WTC11 (cell line): ENCODE results near the gene AUH. TPM values are rescaled to one million over a fixed set of nuclear protein-coding genes. Genes with fewer than 3 reads are reported as not detected.
"Not testable (repeated sequence)": the region's sequence is repeated elsewhere in the genome, so short reads cannot be mapped to it uniquely, and the experiment has no call there.

Experiments used
- ATAC-seq: fragments of 200-7000 bp; cut with Tn5 transposase; 2 replicates; pipeline ENCODE4 v1.10.0; 2021; ENCODE audit warnings: mild to moderate bottlenecking, moderate library complexity
- CTCF ChIA-PET: fragments of 300-600 bp; sonication (Branson Sonifier 250); formaldehyde crosslinking; loops from one replicate; lab custom pipeline; 2021; ENCODE audit warnings: antibody characterized with exemption; lab: Charles Lee
- POLR2A ChIA-PET: fragments of 350-600 bp; sonication (Branson Sonifier 250); formaldehyde crosslinking; loops from one replicate; lab custom pipeline; 2021; ENCODE audit warnings: antibody characterized with exemption; lab: Charles Lee
- DNase-seq: peaks from one replicate; pipeline ENCODE4 v3.0.0; 2021; ENCODE audit warnings: low spot score
- H3K27ac Mint-ChIP-seq: 2 replicates; pipeline ENCODE4 v1.8.0; 2021; ENCODE audit warnings: mixed read lengths
- H3K27me3 Mint-ChIP-seq: 2 replicates; pipeline ENCODE4 v1.8.0; 2021; ENCODE audit warnings: low read depth, mild to moderate bottlenecking, moderate library complexity, mixed read lengths
- H3K36me3 Mint-ChIP-seq: 2 replicates; pipeline ENCODE4 v1.8.0; 2021; ENCODE audit warnings: mixed read lengths
- H3K4me1 Mint-ChIP-seq: 2 replicates; pipeline ENCODE4 v1.8.0; 2022; ENCODE audit warnings: mixed read lengths
- H3K4me3 Mint-ChIP-seq: 2 replicates; pipeline ENCODE4 v1.8.0; 2021; ENCODE audit warnings: mild to moderate bottlenecking, moderate library complexity, mixed read lengths
- H3K9me3 Mint-ChIP-seq: 2 replicates; pipeline ENCODE4 v1.8.0; 2021; ENCODE audit warnings: mixed read lengths
- CREB1 ChIP-seq: sonication (generic); formaldehyde crosslinking; IDR thresholded peaks from 2 replicates; pipeline ENCODE4 v1.8.0; 2023; ENCODE audit warnings: mild to moderate bottlenecking, missing genetic modification reagents
- CREM ChIP-seq: sonication (generic); formaldehyde crosslinking; IDR thresholded peaks from 2 replicates; pipeline ENCODE4 v1.8.1; 2022; ENCODE audit warnings: mild to moderate bottlenecking, missing genetic modification reagents, moderate library complexity
- GABPB1 ChIP-seq: sonication (generic); formaldehyde crosslinking; IDR thresholded peaks from 2 replicates; pipeline ENCODE4 v1.8.1; 2023; ENCODE audit warnings: mild to moderate bottlenecking, missing genetic modification reagents
- GRHL2 ChIP-seq: fragments of 250-450 bp; sonication (Bioruptor Pico); IDR thresholded peaks from 2 replicates; pipeline ENCODE4 v1.8.0; 2022; ENCODE audit warnings: mild to moderate bottlenecking, moderate library complexity; ENCODE audit not compliant: insufficient replicate concordance, severe bottlenecking
- MYBL2 ChIP-seq: sonication (generic); formaldehyde crosslinking; IDR thresholded peaks from 2 replicates; pipeline ENCODE4 v1.8.1; 2023; ENCODE audit warnings: mild to moderate bottlenecking, moderate library complexity, missing genetic modification reagents
- NFYB ChIP-seq: sonication (generic); formaldehyde crosslinking; conservative IDR thresholded peaks from 2 replicates; pipeline ENCODE4 v1.8.0; 2022; ENCODE audit warnings: low read depth, missing genetic modification reagents
- RELA ChIP-seq: sonication (generic); formaldehyde crosslinking; IDR thresholded peaks from 2 replicates; pipeline ENCODE4 v1.8.1; 2022; ENCODE audit warnings: missing genetic modification reagents, mild to moderate bottlenecking, borderline replicate concordance
- RORB ChIP-seq: fragments of 250-450 bp; sonication (Bioruptor Pico); IDR thresholded peaks from 2 replicates; pipeline ENCODE4 v1.9.0; 2021; ENCODE audit warnings: mild to moderate bottlenecking
- ZNF219 ChIP-seq: sonication (generic); formaldehyde crosslinking; IDR thresholded peaks from 2 replicates; pipeline ENCODE4 v1.8.0; 2023; ENCODE audit warnings: missing genetic modification reagents, mild to moderate bottlenecking, borderline replicate concordance
- ZNF317 ChIP-seq: sonication (generic); formaldehyde crosslinking; IDR thresholded peaks from 2 replicates; pipeline ENCODE4 v1.8.1; 2023; ENCODE audit warnings: low read depth, mild to moderate bottlenecking, moderate library complexity, missing genetic modification reagents, borderline replicate concordance
- ZNF396 ChIP-seq: fragments of 250-450 bp; sonication (Bioruptor Pico); IDR thresholded peaks from 2 replicates; pipeline ENCODE4 v1.8.0; 2021; ENCODE audit warnings: mild to moderate bottlenecking, moderate library complexity, borderline replicate concordance
- ZNF671 ChIP-seq: fragments of 250-450 bp; sonication (Bioruptor Pico); IDR thresholded peaks from 2 replicates; pipeline ENCODE4 v1.8.0; 2021; ENCODE audit warnings: mild to moderate bottlenecking
- total RNA-seq: library from RNA; stranded (reverse); gene quantifications from 3 replicates; pipeline ENCODE4 v1.2.3, GENCODE V29; 2021
- TF ChIP-seq, protein P1 (sequence below): sonication (generic); formaldehyde crosslinking; IDR thresholded peaks from 2 replicates; pipeline ENCODE4 v1.8.0; 2022; ENCODE audit warnings: mild to moderate bottlenecking, missing genetic modification reagents
- TF ChIP-seq, protein P2 (sequence below): sonication (generic); formaldehyde crosslinking; IDR thresholded peaks from 2 replicates; pipeline ENCODE4 v1.8.0; 2022; ENCODE audit warnings: missing genetic modification reagents
- TF ChIP-seq, protein P3 (sequence below): fragments of 250-450 bp; sonication (Bioruptor Pico); conservative IDR thresholded peaks from 2 replicates; pipeline ENCODE4 v1.9.0; 2021; ENCODE audit warnings: mild to moderate bottlenecking
- TF ChIP-seq, protein P4 (sequence below): fragments of 250-450 bp; sonication (Bioruptor Pico); IDR thresholded peaks from 2 replicates; pipeline ENCODE4 v1.9.0; 2021; ENCODE audit warnings: moderate library complexity, mild to moderate bottlenecking, inconsistent platforms, borderline replicate concordance

The AUH gene
- total RNA-seq, 1 experiment from 2014 or later: 30.4 TPM

DNA sequence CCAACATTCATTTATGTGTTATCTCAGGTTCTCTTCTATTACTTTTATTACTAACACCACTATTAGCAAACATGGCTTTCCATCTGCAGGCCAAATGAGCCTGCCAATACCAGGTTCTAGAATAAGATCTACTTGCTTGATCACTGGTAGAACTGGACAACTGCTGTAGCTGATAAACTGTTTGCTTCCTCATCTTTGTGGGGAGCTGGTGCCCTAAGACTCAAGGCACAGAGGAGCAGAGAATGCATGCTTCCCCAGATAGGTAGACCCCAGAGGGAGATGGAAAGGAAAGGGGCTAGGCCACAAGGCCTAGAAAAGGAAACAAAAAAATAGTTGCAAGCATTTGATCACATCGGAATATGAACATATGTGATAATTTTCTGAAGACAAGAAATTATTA is 30.7 kb upstream of the AUH start (continued):
- TF ChIP-seq, protein P1, sequence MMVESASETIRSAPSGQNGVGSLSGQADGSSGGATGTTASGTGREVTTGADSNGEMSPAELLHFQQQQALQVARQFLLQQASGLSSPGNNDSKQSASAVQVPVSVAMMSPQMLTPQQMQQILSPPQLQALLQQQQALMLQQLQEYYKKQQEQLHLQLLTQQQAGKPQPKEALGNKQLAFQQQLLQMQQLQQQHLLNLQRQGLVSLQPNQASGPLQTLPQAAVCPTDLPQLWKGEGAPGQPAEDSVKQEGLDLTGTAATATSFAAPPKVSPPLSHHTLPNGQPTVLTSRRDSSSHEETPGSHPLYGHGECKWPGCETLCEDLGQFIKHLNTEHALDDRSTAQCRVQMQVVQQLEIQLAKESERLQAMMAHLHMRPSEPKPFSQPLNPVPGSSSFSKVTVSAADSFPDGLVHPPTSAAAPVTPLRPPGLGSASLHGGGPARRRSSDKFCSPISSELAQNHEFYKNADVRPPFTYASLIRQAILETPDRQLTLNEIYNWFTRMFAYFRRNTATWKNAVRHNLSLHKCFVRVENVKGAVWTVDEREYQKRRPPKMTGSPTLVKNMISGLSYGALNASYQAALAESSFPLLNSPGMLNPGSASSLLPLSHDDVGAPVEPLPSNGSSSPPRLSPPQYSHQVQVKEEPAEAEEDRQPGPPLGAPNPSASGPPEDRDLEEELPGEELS (CRISPR knock-in tag): no peak
- no peak for TF ChIP-seq RELA (CRISPR knock-in tag)
- TF ChIP-seq ZNF219 (CRISPR knock-in tag): no peak
- TF ChIP-seq, protein P2, sequence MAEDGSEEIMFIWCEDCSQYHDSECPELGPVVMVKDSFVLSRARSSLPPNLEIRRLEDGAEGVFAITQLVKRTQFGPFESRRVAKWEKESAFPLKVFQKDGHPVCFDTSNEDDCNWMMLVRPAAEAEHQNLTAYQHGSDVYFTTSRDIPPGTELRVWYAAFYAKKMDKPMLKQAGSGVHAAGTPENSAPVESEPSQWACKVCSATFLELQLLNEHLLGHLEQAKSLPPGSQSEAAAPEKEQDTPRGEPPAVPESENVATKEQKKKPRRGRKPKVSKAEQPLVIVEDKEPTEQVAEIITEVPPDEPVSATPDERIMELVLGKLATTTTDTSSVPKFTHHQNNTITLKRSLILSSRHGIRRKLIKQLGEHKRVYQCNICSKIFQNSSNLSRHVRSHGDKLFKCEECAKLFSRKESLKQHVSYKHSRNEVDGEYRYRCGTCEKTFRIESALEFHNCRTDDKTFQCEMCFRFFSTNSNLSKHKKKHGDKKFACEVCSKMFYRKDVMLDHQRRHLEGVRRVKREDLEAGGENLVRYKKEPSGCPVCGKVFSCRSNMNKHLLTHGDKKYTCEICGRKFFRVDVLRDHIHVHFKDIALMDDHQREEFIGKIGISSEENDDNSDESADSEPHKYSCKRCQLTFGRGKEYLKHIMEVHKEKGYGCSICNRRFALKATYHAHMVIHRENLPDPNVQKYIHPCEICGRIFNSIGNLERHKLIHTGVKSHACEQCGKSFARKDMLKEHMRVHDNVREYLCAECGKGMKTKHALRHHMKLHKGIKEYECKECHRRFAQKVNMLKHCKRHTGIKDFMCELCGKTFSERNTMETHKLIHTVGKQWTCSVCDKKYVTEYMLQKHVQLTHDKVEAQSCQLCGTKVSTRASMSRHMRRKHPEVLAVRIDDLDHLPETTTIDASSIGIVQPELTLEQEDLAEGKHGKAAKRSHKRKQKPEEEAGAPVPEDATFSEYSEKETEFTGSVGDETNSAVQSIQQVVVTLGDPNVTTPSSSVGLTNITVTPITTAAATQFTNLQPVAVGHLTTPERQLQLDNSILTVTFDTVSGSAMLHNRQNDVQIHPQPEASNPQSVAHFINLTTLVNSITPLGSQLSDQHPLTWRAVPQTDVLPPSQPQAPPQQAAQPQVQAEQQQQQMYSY (CRISPR knock-in tag): no peak

DNA sequence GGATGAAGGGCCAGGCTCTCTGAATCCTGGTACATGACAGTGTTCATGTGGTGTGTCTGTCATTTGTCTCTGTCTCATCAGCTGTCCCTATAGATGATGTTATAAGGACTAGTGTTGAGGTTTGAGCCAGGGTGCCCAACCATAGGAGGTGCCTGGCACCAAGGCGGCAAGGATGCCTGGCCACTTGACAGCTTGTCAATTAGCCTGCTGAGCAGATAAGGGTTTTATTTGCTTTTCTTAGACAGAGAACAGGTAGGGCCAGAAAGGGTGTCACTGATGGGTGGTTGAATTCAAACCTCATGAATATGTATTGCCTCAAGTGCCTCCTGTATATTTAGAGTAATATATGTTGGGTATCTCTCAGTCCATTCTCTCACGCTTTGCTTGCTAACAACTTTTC is 30.1 kb upstream of the AUH start:
- ATAC-seq: no peak
- no peaks in the 10 kb centered on the region for H3K36me3 Mint-ChIP-seq
- H3K4me1 Mint-ChIP-seq: no peaks in the 10 kb centered on the region
- H3K27ac Mint-ChIP-seq: no peak overlapping the region
- TF ChIP-seq CREB1 (no peak), ZNF317 (CRISPR knock-in tag) (no peak), ZNF219 (CRISPR knock-in tag) (no peak), NFYB (CRISPR knock-in tag) (no peak), RORB (CRISPR knock-in tag) (no peak), ZNF671 (no peak), GRHL2 (CRISPR knock-in tag) (no peak), ZNF396 (no peak), GABPB1 (CRISPR knock-in tag) (no peak)
- TF ChIP-seq, protein P3, sequence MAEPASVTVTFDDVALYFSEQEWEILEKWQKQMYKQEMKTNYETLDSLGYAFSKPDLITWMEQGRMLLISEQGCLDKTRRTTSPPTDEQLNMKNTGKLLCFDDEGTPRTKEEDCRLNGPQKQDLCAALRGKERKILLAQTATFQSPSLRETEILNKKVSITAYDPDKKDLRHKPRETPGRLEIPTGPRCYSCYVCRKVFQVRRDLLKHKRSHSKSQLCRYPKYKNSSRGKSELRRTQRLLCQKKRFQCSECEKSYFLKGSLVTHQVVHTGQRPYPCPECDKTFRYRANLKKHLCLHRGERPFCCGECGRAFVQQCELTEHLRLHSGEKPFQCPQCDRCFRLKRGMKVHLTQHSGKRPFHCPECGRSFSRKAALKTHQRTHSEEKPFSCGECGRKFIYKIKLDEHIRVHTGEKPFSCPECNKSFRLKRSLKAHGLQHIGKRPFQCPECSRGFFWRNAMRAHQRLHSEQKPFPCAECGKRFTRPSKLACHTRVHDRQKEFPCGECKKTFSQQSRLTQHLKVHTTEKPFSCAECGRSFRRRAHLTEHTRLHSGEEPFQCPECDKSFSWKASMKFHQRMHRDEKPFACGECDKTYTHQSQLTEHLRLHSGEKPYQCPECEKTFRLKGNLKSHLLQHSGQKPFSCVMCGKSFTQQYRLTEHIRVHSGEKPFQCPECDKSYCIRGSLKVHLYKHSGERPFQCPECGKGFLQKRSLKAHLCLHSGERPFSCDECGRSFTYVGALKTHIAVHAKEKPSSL (CRISPR knock-in tag): no peak
- TF ChIP-seq, protein P4, sequence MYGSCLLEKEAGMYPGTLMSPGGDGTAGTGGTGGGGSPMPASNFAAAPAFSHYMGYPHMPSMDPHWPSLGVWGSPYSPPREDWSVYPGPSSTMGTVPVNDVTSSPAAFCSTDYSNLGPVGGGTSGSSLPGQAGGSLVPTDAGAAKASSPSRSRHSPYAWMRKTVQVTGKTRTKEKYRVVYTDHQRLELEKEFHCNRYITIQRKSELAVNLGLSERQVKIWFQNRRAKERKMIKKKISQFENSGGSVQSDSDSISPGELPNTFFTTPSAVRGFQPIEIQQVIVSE (CRISPR knock-in tag): no peak
- CTCF ChIA-PET: no interaction called here
- no peak for DNase-seq
- no peaks in the 10 kb centered on the region for H3K27me3 Mint-ChIP-seq
- H3K9me3 Mint-ChIP-seq: no peaks in the 10 kb centered on the region
- no peak overlapping the region for H3K4me3 Mint-ChIP-seq
- POLR2A ChIA-PET: no interaction called here

DNA sequence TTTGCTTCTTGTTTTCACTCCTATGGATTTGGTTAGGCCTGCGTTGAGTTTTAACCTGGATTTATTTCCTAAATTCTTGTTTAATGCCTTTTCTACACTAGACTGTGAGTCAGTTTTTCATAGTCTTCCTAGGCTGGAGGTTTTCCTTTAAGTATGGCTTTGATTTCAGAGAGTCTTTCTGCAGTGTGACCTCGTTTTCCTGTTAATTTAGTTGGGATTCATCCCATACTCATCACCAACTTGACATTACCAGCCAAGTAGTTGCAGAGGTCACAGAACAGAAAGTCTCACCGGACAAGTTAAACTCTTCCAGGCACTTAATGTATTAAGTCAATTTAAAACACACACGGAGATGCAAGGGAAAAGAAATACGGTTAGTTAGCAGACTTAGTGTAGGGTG is 29.7 kb upstream of the AUH start:
- no peaks in the 10 kb centered on the region for H3K36me3 Mint-ChIP-seq
- DNase-seq: no peak
- TF ChIP-seq CREM (CRISPR knock-in tag) (no peak), MYBL2 (CRISPR knock-in tag) (no peak), RELA (CRISPR knock-in tag) (no peak)
- no peak for ATAC-seq
- no peak overlapping the region for H3K27ac Mint-ChIP-seq
- H3K4me1 Mint-ChIP-seq: no peaks in the 10 kb centered on the region
- H3K4me3 Mint-ChIP-seq: no peak overlapping the region
- no peaks in the 10 kb centered on the region for H3K27me3 Mint-ChIP-seq
- POLR2A ChIA-PET: no interaction called here
- CTCF ChIA-PET: no interaction called here
- H3K9me3 Mint-ChIP-seq: 0 out of 2 replicates have a peak, but pooled peaks cover under 1% of the 10 kb centered on the region

DNA sequence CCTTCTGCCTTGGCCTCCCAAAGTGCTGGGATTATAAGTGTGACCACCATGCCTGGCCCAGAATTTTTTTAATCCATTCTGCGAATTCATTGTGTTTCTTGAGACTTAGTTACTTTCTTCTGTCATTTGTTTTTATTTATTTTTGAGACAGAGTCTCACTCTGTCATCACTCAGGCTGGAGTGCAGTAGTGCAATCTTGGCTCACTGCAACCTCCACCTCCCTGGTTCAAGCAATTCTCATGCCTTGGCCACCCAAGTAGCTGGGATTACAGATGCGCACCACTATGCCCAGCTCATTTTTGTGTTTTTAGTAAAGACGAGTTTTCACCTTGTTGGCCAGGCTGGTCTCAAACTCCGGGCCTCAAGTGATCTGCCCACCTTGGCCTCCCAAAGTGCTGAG is 28.0 kb upstream of the AUH start:
- DNase-seq, H3K4me3 Mint-ChIP-seq, CTCF ChIA-PET, H3K27me3 Mint-ChIP-seq, H3K27ac Mint-ChIP-seq, ATAC-seq, H3K4me1 Mint-ChIP-seq, H3K36me3 Mint-ChIP-seq, POLR2A ChIA-PET: not testable (repeated sequence)
- H3K9me3 Mint-ChIP-seq: peaks cover 11% of the 10 kb centered on the region; the same call in 1 of the 2 replicates
